Pancreas (tissue), 10 donors: Measurements from ENCODE around the gene PHF21B. TPM values are rescaled to one million over a fixed set of nuclear protein-coding genes. Genes with fewer than 3 reads are reported as not detected.

Source experiments
- ATAC-seq, 4 donors: fragments of 200-7000 bp; cut with Tn5 transposase; one replicate each; pipeline versions ENCODE4 v1.8.0 to v1.9.1; 2020; ENCODE audit warnings: mild to moderate bottlenecking in 4 of 4, moderate library complexity in 4 of 4
- DNase-seq, 6 donors: peaks; one replicate each; pipeline ENCODE4 v3.0.0-alpha.2; 2020
- FAIRE-seq: peaks from 2 replicates; lab custom pipeline; 2012; peaks lifted over from hg19 to GRCh38; lab: Jason Lieb, UNC
- H3K27ac ChIP-seq, 4 donors: fragments of 200-600 bp; sonication (generic); 1 replicate in 3 of 4; 2 replicates in 1 of 4; pipeline versions ENCODE4 v1.5.0 to v1.8.0; 2020
- H3K27me3 ChIP-seq, 4 donors: fragments of 200-600 bp; one replicate each; pipeline ENCODE4 v1.8.0; 2021
- H3K36me3 ChIP-seq, 3 donors: fragments of 200-600 bp; sonication (generic) in 1 of 3; one replicate each; pipeline versions ENCODE4 v1.5.0 to v1.8.0; 2020 to 2021
- H3K4me1 ChIP-seq, 3 donors: fragments of 200-600 bp; one replicate each; pipeline ENCODE4 v1.8.0; 2021
- H3K4me3 ChIP-seq, 4 donors: fragments of 200-600 bp; sonication (generic) in 2 of 4; one replicate each; pipeline versions ENCODE4 v1.5.0 to v1.8.0; 2020 to 2021
- H3K9me3 ChIP-seq, 4 donors: fragments of 200-600 bp; one replicate each; pipeline ENCODE4 v1.8.0; 2021
- CTCF ChIP-seq, 4 donors: fragments of 200-600 bp; sonication (generic) in 3 of 4; IDR thresholded peaks; one replicate each; pipeline versions ENCODE4 v1.5.0 to v1.8.0; 2021; ENCODE audit warnings: antibody characterized with exemption in 4 of 4
- WGBS, 2 donors: extraction: QIAGEN DNeasy Blood & Tissue Kit; methylation state at CpG; one replicate each; pipeline ENCODE4 v1.1.7; 2013; 5-methylcytosine and 5-hydroxymethylcytosine counted together
- intact Hi-C, 3 donors: fragments of 100-400 bp; cut with DNase I; formaldehyde crosslinking; loops; one replicate each; pipeline versions ENCODE4 v1.11.1 to v1.14.2; 2022
- polyA plus RNA-seq, 2 donors: library from polyadenylated mRNA; stranded (reverse); fragments of 200-250 nt; gene quantifications; one replicate each; pipeline ENCODE4 v1.2.3, GENCODE V29; 2013
- total RNA-seq, 6 donors: library from RNA; stranded (reverse); fragmentation: NEBNext Ultra II Directional in 4 of 6; extraction: Animal tissue kit (Norgen Biotek cat#: 25700) in 4 of 6; gene quantifications; one replicate each; pipeline versions ENCODE4 v1.2.1 to v1.2.4, GENCODE V29; 2021 to 2023
- donor health status: healthy with polysubstance abuse.
- donor health status: DM: no; HTN: no; CAD: no; lungs with moderate emphysema.
- donor health status: DM: no; HTN: no; CAD: no.
- donor health status: control.
- donor health status: control.
- donor health status: Bipolar disorder and iron deficiency.
- donor health status: DM: yes; HTN: yes; CAD: no.
- donor health status: DM: no; HTN: no; CAD: no.
- donor health status: DM: no; HTN: no; CAD: no.
- donor health status: DM: yes; HTN: yes; CAD: no.

Gene PHF21B
- total and polyA plus RNA-seq, 8 donors = 0.34 to 2.9 (median 0.57) TPM; not detected in 1

- intact Hi-C loops = no loop called here
- FAIRE-seq (no peak), ATAC-seq (no peak)
These were observed 90.8 kb downstream of the PHF21B start for GRCh38 chr22:44918925-44919392.

DNA sequence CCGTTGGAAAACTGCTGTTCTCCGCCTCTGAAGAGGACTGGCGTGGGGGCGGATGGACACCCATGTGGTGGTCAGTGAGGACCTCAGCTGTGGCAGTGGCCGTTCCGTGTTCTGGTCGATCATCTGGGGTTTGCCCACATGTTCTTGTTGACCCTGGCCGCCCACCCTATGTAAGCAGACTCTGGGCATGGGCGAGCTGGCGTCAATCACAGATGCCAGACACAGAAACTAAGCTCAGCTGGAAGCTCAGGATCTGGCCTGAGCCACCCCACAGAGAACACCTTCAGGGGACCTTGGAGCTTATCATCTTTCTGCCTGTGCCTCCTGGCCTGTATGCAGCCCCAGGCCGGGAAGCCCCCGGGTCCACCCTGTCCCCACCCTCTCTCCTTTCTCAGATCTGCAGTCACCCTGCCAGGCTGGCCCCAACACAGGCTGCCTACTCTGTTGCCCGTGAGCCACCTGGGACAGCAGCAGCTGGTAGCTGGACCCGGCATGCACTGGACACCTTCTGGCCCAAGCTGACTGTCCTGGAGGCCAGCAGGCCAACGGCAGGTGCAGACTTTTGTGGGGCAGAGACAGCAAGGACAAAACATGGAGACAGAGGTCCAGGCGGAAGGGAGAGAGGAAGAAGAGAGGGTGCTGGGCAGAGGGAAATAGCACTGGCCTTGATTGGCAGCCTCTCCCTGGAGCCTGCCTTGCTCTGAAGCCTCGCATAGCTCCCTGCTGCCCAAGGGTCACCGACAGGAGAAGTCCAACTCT lies 91.5 kb downstream of the PHF21B start:
- Histone ChIP-seq H3K27ac (no peak overlapping the region), H3K27me3 (no peaks in the 10 kb centered on the region), H3K4me1 (no peaks in the 10 kb centered on the region), H3K9me3 (no peaks in the 10 kb centered on the region), H3K36me3 (no peaks in the 10 kb centered on the region), H3K4me3 (no peak overlapping the region)
- DNase-seq = peak in 1 of 6 donors; percentile 43
- ATAC-seq = no peak
- 48 to 51% methylated on average over 18 of the region's 18 CpGs for WGBS, 2 donors
- intact Hi-C loops = no loop called here
- no peak for TF ChIP-seq CTCF (IDR thresholded peaks at IDR 0.05)
- no peak for FAIRE-seq

More at GRCh38 chr22:44918925-44919392, 90.8 kb downstream of the PHF21B start:
- H3K36me3 ChIP-seq = no peaks in the 10 kb centered on the region
- no peaks in the 10 kb centered on the region for H3K4me1 ChIP-seq
- H3K9me3 ChIP-seq = no peaks in the 10 kb centered on the region
- whole genome bisulfite sequencing, 2 donors = 73 to 87% methylated on average over 8 of the region's 8 CpGs
- H3K27ac ChIP-seq = no peak overlapping the region
- no peaks in the 10 kb centered on the region for H3K27me3 ChIP-seq
- DNase-seq = no peak
- no peak overlapping the region for H3K4me3 ChIP-seq
- TF ChIP-seq CTCF (IDR thresholded peaks at IDR 0.05) = no peak

- WGBS, 2 donors = 73 to 75% methylated on average over 19 of the region's 19 CpGs
- DNase-seq = no peak
These were observed 92.2 kb downstream of the PHF21B start for GRCh38 chr22:44917372-44918165.

GRCh38 chr22:44916281-44917231 lies 93.2 kb downstream of the PHF21B start:
- H3K27me3 ChIP-seq = no peaks in the 10 kb centered on the region
- no peaks in the 10 kb centered on the region for H3K4me1 ChIP-seq
- no peaks in the 10 kb centered on the region for H3K36me3 ChIP-seq
- peak in 2 of 6 donors; percentile 41 to 50 for DNase-seq
- H3K4me3 ChIP-seq = no peak overlapping the region
- intact Hi-C loops = no loop called here
- H3K27ac ChIP-seq = no peak overlapping the region
- ATAC-seq = no peak
- no peak for FAIRE-seq
- TF ChIP-seq CTCF (IDR thresholded peaks at IDR 0.05) = no peak
- no peaks in the 10 kb centered on the region for H3K9me3 ChIP-seq
- WGBS, 2 donors = 62 to 74% methylated on average over 44 to 46 of the region's 46 CpGs

More at GRCh38 chr22:44917372-44918165, 92.2 kb downstream of the PHF21B start:
- Histone ChIP-seq H3K9me3 (no peaks in the 10 kb centered on the region), H3K27me3 (no peaks in the 10 kb centered on the region), H3K27ac (no peak overlapping the region), H3K4me1 (no peaks in the 10 kb centered on the region), H3K4me3 (no peak overlapping the region), H3K36me3 (no peaks in the 10 kb centered on the region)
- FAIRE-seq (no peak), ATAC-seq (no peak)
- intact Hi-C loops = no loop called here
- TF ChIP-seq CTCF (IDR thresholded peaks at IDR 0.05) = no peak
